ENCODE measurements around the gene LGI4. TPM values are rescaled to one million over a fixed set of nuclear protein-coding genes. Genes with fewer than 3 reads are reported as not detected.
"Not testable (repeated sequence)": the region's sequence is repeated elsewhere in the genome, so short reads cannot be mapped to it uniquely, and the experiment has no call there.

The LGI4 gene
- total RNA-seq, 2 donors from 2014 or later: 0.39 to 0.52 TPM

DNA sequence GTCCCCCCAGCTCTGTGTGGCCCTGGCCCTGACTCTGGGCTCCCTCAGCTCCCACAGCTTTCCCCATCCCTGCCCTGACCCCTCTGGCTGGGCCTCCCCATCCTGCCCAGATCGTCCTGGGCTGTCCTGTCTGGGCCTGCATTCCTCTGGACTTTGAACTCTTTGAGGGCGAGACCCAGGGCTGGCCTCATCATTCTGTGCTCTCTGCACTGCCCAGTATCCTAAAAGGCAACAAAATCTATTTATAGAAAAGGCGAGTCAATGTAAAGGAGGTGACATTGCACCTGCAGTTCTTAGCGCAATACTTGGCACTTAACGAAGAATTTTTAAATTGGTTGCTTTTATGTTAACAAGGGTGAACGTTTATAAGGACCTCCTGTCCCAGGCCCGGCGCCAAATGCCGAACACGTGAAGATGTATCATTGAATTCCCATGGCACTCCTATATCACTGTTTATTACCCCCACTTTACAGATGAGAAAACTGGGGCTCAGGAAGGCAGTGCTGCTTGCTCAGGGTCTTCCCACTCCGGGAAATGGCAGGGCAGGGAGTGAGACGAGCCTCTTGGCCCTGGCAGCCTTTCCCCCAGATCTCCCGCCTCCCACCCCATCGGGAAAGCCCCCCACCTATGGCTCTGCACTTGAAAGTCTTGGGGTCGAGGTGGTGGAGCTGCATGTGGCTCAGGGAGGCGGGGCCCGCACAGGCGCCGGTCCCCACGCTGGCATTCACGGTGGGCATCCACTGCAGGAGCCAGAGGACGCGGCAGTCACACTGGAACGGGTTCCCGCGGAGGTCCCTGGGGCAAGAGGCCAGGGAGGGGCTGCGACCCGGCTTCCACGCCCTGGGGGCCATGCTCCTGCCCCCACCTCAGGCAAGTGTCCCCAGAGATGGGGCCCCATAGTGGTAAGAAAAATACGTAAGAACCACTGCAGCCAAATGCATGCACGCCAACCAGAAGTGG lies 3.8 kb downstream of the LGI4 start:
- H3K27me3 Mint-ChIP-seq: no peaks in the 10 kb centered on the region
- ATAC-seq (no peak), DNase-seq (no peak)
- H3K9me3 ChIP-seq (ENCODE audit: control insufficient read depth, low read length, poor library complexity, severe bottlenecking): no peaks in the 10 kb centered on the region
- peaks cover 3% of the 10 kb centered on the region for H3K4me1 Mint-ChIP-seq
- H3K4me3 Mint-ChIP-seq: no peak overlapping the region
- H3K27ac Mint-ChIP-seq: no peak overlapping the region
- H3K36me3 Mint-ChIP-seq (ENCODE audit: low read depth): peaks cover 2% of the 10 kb centered on the region

DNA sequence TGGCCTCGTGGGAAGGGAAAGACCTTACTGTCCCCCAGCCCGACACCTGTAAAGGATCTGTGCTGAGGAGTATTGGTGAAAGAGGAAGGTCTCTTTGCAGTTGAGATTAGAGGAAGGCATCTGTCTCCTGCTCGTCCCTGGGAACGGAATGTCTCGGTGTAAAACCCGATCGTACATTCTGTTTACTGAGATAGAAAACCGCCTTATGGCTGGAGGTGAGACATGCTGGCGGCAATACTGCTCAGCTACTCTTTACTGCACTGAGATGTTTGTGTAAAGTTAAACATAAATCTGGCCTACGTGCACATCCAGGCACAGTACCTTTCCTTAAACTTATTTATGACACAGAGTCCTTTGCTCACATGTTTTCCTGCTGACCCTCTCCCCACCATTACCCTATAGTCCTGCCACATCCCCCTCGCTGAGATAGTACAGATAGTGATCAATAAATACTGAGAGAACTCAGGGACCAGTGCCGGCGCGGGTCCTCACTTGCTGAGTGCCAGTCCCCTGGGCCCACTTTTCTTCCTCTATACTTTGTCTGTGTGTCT lies 5.1 kb downstream of the LGI4 start:
- not testable (repeated sequence) for H3K4me1 Mint-ChIP-seq; DNase-seq; H3K36me3 Mint-ChIP-seq (ENCODE audit: low read depth); H3K27ac Mint-ChIP-seq; H3K27me3 Mint-ChIP-seq; H3K9me3 ChIP-seq (ENCODE audit: control insufficient read depth, low read length, poor library complexity, severe bottlenecking); ATAC-seq; H3K4me3 Mint-ChIP-seq

DNA sequence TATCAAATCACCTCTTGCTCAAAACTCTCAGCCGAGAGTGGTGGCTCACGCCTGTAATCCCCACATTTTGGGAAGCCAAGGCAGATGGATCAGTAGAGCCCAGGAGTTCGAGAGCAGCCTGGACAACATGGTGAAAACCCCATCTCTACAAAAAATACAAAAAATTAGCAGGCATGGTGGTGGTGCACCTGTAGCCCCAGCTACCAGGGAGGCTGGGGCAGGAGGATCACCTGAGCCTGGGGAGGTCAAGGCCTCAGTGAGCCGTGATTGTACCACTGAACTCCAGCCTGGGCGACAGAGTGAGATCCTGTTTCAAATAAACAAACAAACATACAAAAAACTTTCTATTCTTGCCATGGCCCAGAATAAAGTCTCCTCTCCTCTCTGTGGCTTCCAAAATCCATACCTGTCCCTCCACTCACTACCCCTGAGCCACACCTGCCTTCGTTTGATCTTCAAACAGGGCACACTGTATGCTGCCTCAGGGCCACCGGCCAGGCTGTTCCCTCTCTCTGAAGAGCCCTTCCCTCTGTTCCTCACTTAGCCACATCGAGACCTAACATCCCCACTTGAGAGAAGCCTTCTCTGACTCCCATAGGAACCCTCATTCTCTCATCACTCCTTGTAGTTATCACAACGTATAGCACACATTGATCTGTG lies 6.3 kb downstream of the LGI4 start:
- Mint-ChIP-seq H3K4me1 (peaks cover 11% of the 10 kb centered on the region), H3K27ac (no peak overlapping the region), H3K27me3 (no peaks in the 10 kb centered on the region), H3K4me3 (no peak overlapping the region), H3K36me3 (ENCODE audit: low read depth) (peaks cover 2% of the 10 kb centered on the region)
- DNase-seq (no peak), ATAC-seq (no peak)
- no peaks in the 10 kb centered on the region for H3K9me3 ChIP-seq (ENCODE audit: control insufficient read depth, low read length, poor library complexity, severe bottlenecking)

- ATAC-seq: no peak
- no peak for DNase-seq
- Mint-ChIP-seq H3K4me3 (no peak overlapping the region), H3K27ac (no peak overlapping the region), H3K36me3 (ENCODE audit: low read depth) (peaks cover 2% of the 10 kb centered on the region), H3K4me1 (peaks cover 11% of the 10 kb centered on the region), H3K27me3 (no peaks in the 10 kb centered on the region)
- H3K9me3 ChIP-seq (ENCODE audit: control insufficient read depth, low read length, poor library complexity, severe bottlenecking): no peaks in the 10 kb centered on the region
Observed at GRCh38 chr19:35127871-35128270, 7.0 kb downstream of the LGI4 start.

- no peak overlapping the region for H3K4me3 Mint-ChIP-seq
- H3K27me3 Mint-ChIP-seq: no peaks in the 10 kb centered on the region
- ATAC-seq: no peak
- H3K4me1 Mint-ChIP-seq: peaks cover 11% of the 10 kb centered on the region
- DNase-seq: no peak
- H3K27ac Mint-ChIP-seq: no peak overlapping the region
- peaks cover 2% of the 10 kb centered on the region for H3K36me3 Mint-ChIP-seq (ENCODE audit: low read depth)
- H3K9me3 ChIP-seq (ENCODE audit: control insufficient read depth, low read length, poor library complexity, severe bottlenecking): no peaks in the 10 kb centered on the region
Observed at GRCh38 chr19:35126624-35126959, 8.3 kb downstream of the LGI4 start.

- Mint-ChIP-seq H3K4me1 (peaks cover 11% of the 10 kb centered on the region), H3K27ac (no peak overlapping the region), H3K27me3 (no peaks in the 10 kb centered on the region), H3K36me3 (ENCODE audit: low read depth) (peaks cover 2% of the 10 kb centered on the region), H3K4me3 (no peak overlapping the region)
- no peaks in the 10 kb centered on the region for H3K9me3 ChIP-seq (ENCODE audit: control insufficient read depth, low read length, poor library complexity, severe bottlenecking)
- DNase-seq (no peak), ATAC-seq (no peak)
Observed at GRCh38 chr19:35125749-35126623, 8.9 kb downstream of the LGI4 start.

DNA sequence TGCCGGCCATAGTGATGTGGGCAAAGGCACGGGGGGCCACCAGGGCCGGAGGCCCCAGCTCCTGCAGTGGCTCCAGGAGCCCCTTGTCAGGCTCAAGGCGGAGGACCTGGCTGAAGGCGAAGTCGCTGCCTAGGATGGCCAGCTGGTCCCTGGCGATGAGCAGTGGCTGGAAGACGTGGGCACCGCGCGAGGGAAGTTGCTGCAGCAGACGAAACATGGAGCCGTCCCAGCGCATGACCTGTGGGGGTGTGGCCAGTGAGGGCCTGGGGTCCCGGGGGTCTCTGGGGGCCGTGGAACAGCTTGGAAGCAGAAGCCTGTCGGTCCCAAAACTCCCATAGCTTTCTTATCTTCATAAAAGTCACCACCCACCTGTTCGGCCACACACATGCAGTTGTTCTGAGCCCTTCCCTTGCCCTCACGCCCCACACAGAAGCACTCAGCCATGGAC lies 9.6 kb downstream of the LGI4 start:
- Mint-ChIP-seq H3K27ac (peak overlapping the region; percentile 93), H3K36me3 (ENCODE audit: low read depth) (peaks cover 2% of the 10 kb centered on the region), H3K4me3 (no peak overlapping the region), H3K4me1 (peaks cover 11% of the 10 kb centered on the region), H3K27me3 (no peaks in the 10 kb centered on the region)
- ATAC-seq (no peak), DNase-seq (no peak)
- H3K9me3 ChIP-seq (ENCODE audit: control insufficient read depth, low read length, poor library complexity, severe bottlenecking): no peaks in the 10 kb centered on the region

GRCh38 chr19:35124098-35125060 lies 10.5 kb downstream of the LGI4 start:
- Mint-ChIP-seq H3K27ac (peak overlapping the region; percentile 93), H3K4me1 (peaks cover 11% of the 10 kb centered on the region), H3K4me3 (peak overlapping the region; percentile 90), H3K36me3 (ENCODE audit: low read depth) (peaks cover 2% of the 10 kb centered on the region), H3K27me3 (no peaks in the 10 kb centered on the region)
- peak; percentile 97 for ATAC-seq
- no peaks in the 10 kb centered on the region for H3K9me3 ChIP-seq (ENCODE audit: control insufficient read depth, low read length, poor library complexity, severe bottlenecking)
- DNase-seq: peak; percentile 77 to 78 (median 78)

DNA sequence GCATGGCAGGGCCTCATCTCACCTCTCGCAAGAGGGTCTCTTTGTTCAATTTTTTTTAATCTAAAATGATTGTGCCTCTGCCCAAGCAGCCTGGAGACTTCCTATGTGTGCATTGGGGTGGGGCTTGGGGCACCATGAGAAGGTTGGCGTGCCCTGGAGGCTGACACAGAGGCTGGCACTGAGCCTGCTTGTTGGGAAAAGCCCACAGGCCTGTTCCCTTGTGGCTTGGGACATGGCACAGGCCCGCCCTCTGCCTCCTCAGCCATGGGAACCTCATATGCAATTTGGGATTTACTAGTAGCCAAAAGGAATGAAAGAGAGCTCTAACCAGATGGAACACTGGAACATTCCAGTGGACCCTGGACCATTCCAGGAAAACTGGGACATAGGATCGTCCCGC lies 11.3 kb downstream of the LGI4 start:
- ATAC-seq (no peak), DNase-seq (no peak)
- H3K4me3 Mint-ChIP-seq: peak overlapping the region; percentile 90
- peaks cover 11% of the 10 kb centered on the region for H3K4me1 Mint-ChIP-seq
- H3K27ac Mint-ChIP-seq: peak overlapping the region; percentile 93
- no peaks in the 10 kb centered on the region for H3K27me3 Mint-ChIP-seq
- peaks cover 2% of the 10 kb centered on the region for H3K36me3 Mint-ChIP-seq (ENCODE audit: low read depth)
- H3K9me3 ChIP-seq (ENCODE audit: control insufficient read depth, low read length, poor library complexity, severe bottlenecking): no peaks in the 10 kb centered on the region

GRCh38 chr19:35122687-35123551 lies 11.9 kb downstream of the LGI4 start:
- H3K27ac Mint-ChIP-seq: no peak overlapping the region
- DNase-seq (no peak), ATAC-seq (no peak)
- no peak overlapping the region for H3K4me3 Mint-ChIP-seq
- no peaks in the 10 kb centered on the region for H3K27me3 Mint-ChIP-seq
- peaks cover 11% of the 10 kb centered on the region for H3K4me1 Mint-ChIP-seq
- no peaks in the 10 kb centered on the region for H3K9me3 ChIP-seq (ENCODE audit: control insufficient read depth, low read length, poor library complexity, severe bottlenecking)
- peaks cover 2% of the 10 kb centered on the region for H3K36me3 Mint-ChIP-seq (ENCODE audit: low read depth)

DNA sequence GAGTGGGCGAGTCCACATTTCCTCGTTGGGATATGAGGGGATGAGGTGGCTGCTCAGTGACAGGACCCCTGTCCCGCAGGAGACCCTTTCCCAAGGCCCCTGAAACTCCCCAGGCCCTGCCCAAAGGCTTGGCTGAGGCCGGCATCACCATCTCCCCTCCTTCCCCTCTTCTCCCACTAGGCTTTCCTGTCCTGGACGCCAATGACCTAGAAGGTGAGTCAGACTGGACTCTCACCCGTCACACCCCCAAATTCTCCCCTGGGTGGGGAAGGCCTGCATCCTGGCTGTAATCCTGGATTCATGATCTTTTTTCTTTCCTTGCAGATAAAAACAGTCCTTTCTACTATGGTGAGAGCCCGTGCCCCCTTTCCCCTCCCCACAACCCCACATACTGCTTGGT lies 14.0 kb downstream of the LGI4 start:
- Mint-ChIP-seq H3K27ac (no peak overlapping the region), H3K36me3 (ENCODE audit: low read depth) (peaks cover 2% of the 10 kb centered on the region), H3K4me1 (peaks cover 15% of the 10 kb centered on the region), H3K4me3 (no peak overlapping the region), H3K27me3 (no peaks in the 10 kb centered on the region)
- no peak for ATAC-seq
- DNase-seq: no peak
- no peaks in the 10 kb centered on the region for H3K9me3 ChIP-seq (ENCODE audit: control insufficient read depth, low read length, poor library complexity, severe bottlenecking)
